CD4-positive, alpha-beta T cell (primary cell): ENCODE measurements around the gene TP53INP2. TPM values are rescaled to one million over a fixed set of nuclear protein-coding genes. Genes with fewer than 3 reads are reported as not detected.
A peak's percentile ranks its signal among the peaks of the same experiment; 100 is the strongest.

ENCODE experiments used
- ATAC-seq: fragments of 200-7000 bp; cut with Tn5 transposase; one replicate; pipeline ENCODE4 v1.10.0; 2022; ENCODE audit warnings: mild to moderate bottlenecking; ENCODE audit not compliant: poor library complexity
- CTCF ChIA-PET: fragments of 350-600 bp; sonication (Branson Sonifier 250); formaldehyde crosslinking; loops from one replicate; lab custom pipeline; 2021; ENCODE audit warnings: antibody characterized with exemption, inconsistent platforms; lab: Charles Lee
- POLR2A ChIA-PET: fragments of 350-600 bp; sonication (Branson Sonifier 250); formaldehyde crosslinking; loops from one replicate; lab custom pipeline; 2021; ENCODE audit warnings: antibody characterized with exemption, inconsistent platforms; lab: Charles Lee
- DNase-seq, 14 experiments: peaks; one replicate each; pipeline ENCODE4 v3.0.0-alpha.2; 2013 to 2020; ENCODE audit warnings: mixed read lengths in 2 of 14
- H3K27ac ChIP-seq, 2 donors: one replicate each; pipeline versions ENCODE4 v1.5.1 to v1.7.0; 2013; ENCODE audit warnings: low read length in 2 of 2, low read depth in 1 of 2, mild to moderate bottlenecking in 1 of 2
- H3K27me3 ChIP-seq, 2 experiments: 1 replicate in 1 of 2; 2 replicates in 1 of 2; pipeline versions ENCODE4 v1.6.1 to v1.7.0; 2013; ENCODE audit warnings: low read length in 2 of 2, control low read depth in 1 of 2, mild to moderate bottlenecking in 1 of 2, moderate library complexity in 1 of 2; ENCODE audit not compliant: insufficient read depth in 2 of 2, control insufficient read depth in 1 of 2
- H3K36me3 ChIP-seq: one replicate; pipeline ENCODE4 v1.6.1; 2013; ENCODE audit warnings: low read length, control low read depth; ENCODE audit not compliant: insufficient read depth
- H3K4me1 ChIP-seq: one replicate; pipeline ENCODE4 v1.6.1; 2013; ENCODE audit warnings: low read length, control low read depth; ENCODE audit not compliant: insufficient read depth
- H3K4me3 ChIP-seq: one replicate; pipeline ENCODE4 v1.5.1; 2013; ENCODE audit warnings: mild to moderate bottlenecking, low read length, moderate library complexity
- H3K9me3 ChIP-seq, 2 experiments: 1 replicate in 1 of 2; 2 replicates in 1 of 2; pipeline versions ENCODE4 v1.6.1 to v1.7.0; 2013; ENCODE audit warnings: low read length in 2 of 2, mild to moderate bottlenecking in 2 of 2, control low read depth in 1 of 2, moderate library complexity in 1 of 2; ENCODE audit not compliant: control insufficient read depth in 1 of 2, insufficient read depth in 1 of 2
- H3K27ac Mint-ChIP-seq: one replicate; pipeline ENCODE4 v1.8.0; 2020; ENCODE audit warnings: mixed read lengths
- H3K27me3 Mint-ChIP-seq: one replicate; pipeline ENCODE4 v1.8.0; 2021; ENCODE audit warnings: mixed read lengths
- H3K36me3 Mint-ChIP-seq: one replicate; pipeline ENCODE4 v1.8.0; 2021; ENCODE audit warnings: low read depth, mixed read lengths
- H3K4me1 Mint-ChIP-seq: one replicate; pipeline ENCODE4 v1.8.0; 2021; ENCODE audit warnings: low read depth, mixed read lengths
- H3K4me3 Mint-ChIP-seq: one replicate; pipeline ENCODE4 v1.8.0; 2020; ENCODE audit warnings: mild to moderate bottlenecking, mixed read lengths
- H3K9me3 Mint-ChIP-seq: one replicate; pipeline ENCODE4 v1.8.0; 2020; ENCODE audit warnings: mixed read lengths
- CTCF ChIP-seq: fragments of 200-600 bp; IDR thresholded peaks from one replicate; pipeline ENCODE4 v1.8.0; 2022; ENCODE audit warnings: antibody characterized with exemption, mild to moderate bottlenecking
- intact Hi-C, 2 experiments: fragments of 100-400 bp; cut with DNase I in 1 of 2; cut with micrococcal nuclease in 1 of 2; formaldehyde crosslinking; loops; one replicate each; pipeline versions ENCODE4 v1.15.1 to v1.9.0; 2023 to 2025; cut with DNase I, micrococcal nuclease
- total RNA-seq, 174 experiments: library from RNA in 2 of 174; stranded (reverse) in 2 of 174; gene quantifications; one replicate each; pipeline ENCODE4 v1.2.3 and lab custom pipeline; 2021 to 2026

The TP53INP2 gene
- total RNA-seq, 2 experiments from 2014 or later = 65.8 to 72.7 TPM

GRCh38 chr20:34691838-34692237, 12.3 kb upstream of the TP53INP2 start:
- H3K36me3 Mint-ChIP-seq = no peaks in the 10 kb centered on the region
- intact Hi-C loops = no loop called here
- no peaks in the 10 kb centered on the region for H3K4me1 Mint-ChIP-seq
- ChIA-PET CTCF (no interaction called here), POLR2A (no interaction called here)
- H3K27me3 Mint-ChIP-seq = no peaks in the 10 kb centered on the region
- Histone ChIP-seq H3K36me3 (no peaks in the 10 kb centered on the region), H3K9me3 (no peaks in the 10 kb centered on the region), H3K4me3 (no peak overlapping the region), H3K4me1 (no peaks in the 10 kb centered on the region), H3K27me3 (no peaks in the 10 kb centered on the region), H3K27ac (no peak overlapping the region)
- TF ChIP-seq CTCF = no peak
- H3K27ac Mint-ChIP-seq = no peak overlapping the region
- DNase-seq (no peak), ATAC-seq (no peak)
- H3K4me3 Mint-ChIP-seq = no peak overlapping the region
- H3K9me3 Mint-ChIP-seq = no peaks in the 10 kb centered on the region

GRCh38 chr20:34693414-34693813, 10.7 kb upstream of the TP53INP2 start:
- no peak overlapping the region for H3K4me3 Mint-ChIP-seq
- Histone ChIP-seq H3K4me1 (no peaks in the 10 kb centered on the region), H3K36me3 (no peaks in the 10 kb centered on the region), H3K9me3 (no peaks in the 10 kb centered on the region), H3K27me3 (no peaks in the 10 kb centered on the region), H3K27ac (no peak overlapping the region), H3K4me3 (no peak overlapping the region)
- no peak for TF ChIP-seq CTCF
- H3K36me3 Mint-ChIP-seq = no peaks in the 10 kb centered on the region
- H3K27me3 Mint-ChIP-seq = no peaks in the 10 kb centered on the region
- no peak for DNase-seq
- intact Hi-C loops = no loop called here
- CTCF ChIA-PET = no interaction called here
- POLR2A ChIA-PET = no interaction called here
- H3K27ac Mint-ChIP-seq = no peak overlapping the region
- H3K9me3 Mint-ChIP-seq = no peaks in the 10 kb centered on the region
- no peak for ATAC-seq
- no peaks in the 10 kb centered on the region for H3K4me1 Mint-ChIP-seq

DNA sequence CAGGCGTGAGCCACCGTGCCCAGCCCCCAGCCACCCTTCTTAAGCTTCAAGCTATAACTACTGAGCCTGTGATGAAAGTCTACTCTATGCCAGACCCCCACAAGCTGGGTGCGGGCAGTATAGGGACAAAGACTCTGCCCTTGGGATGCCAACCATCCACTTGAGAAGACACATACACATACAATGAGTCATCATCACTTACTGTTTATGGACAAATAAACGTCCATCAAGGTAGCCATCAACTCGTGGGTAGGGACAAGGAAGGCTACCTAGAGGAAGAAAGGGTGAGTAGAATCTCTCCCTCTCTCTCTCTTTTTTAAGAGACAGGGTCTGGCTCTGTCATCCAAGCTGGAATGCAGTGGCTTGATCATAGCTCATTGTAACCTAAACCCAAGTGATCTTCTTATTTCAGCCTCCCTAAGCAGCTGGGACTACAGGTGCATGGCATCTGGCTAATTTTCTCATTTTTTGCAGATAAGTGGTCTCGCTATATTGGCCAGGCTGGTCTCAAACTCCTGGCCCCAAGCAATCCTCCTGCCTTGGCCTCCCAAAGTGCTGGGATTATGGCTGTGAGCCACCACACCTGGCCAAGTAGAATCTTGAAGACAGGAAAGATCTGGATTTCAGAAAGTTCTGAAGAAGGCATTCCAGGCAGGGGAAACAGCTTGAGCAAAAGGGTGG, 2.6 kb upstream of the TP53INP2 start:
- Mint-ChIP-seq H3K27me3 (peaks cover 13% of the 10 kb centered on the region), H3K4me1 (peaks cover 28% of the 10 kb centered on the region), H3K27ac (peak overlapping the region; percentile 94), H3K36me3 (peaks cover 14% of the 10 kb centered on the region), H3K4me3 (peak overlapping the region; percentile 95), H3K9me3 (no peaks in the 10 kb centered on the region)
- no peaks in the 10 kb centered on the region for H3K9me3 ChIP-seq
- ChIA-PET POLR2A (no interaction called here), CTCF (no interaction called here)
- TF ChIP-seq CTCF = no peak
- peaks cover 22% of the 10 kb centered on the region for H3K4me1 ChIP-seq
- no peaks in the 10 kb centered on the region for H3K36me3 ChIP-seq
- intact Hi-C loops = loop anchor here (5.0 to 10.0 kb wide), 2 partner anchors 144 to 587 kb away; partner anchors contain the start of genes EIF2S2 (in 1 of the 2) and MAP1LC3A (in 1 of the 2)
- no peak for DNase-seq
- no peak overlapping the region for H3K27ac ChIP-seq
- no peak overlapping the region for H3K4me3 ChIP-seq
- H3K27me3 ChIP-seq = no peaks in the 10 kb centered on the region
- no peak for ATAC-seq
